Nephron (organoid): Measurements from ENCODE around the gene ABCF3.

ENCODE experiments used
- H3K27ac Mint-ChIP-seq, 3 experiments: 2 replicates each; pipeline ENCODE4 v1.8.0; 2020; ENCODE audit warnings: mixed read lengths in 3 of 3, mild to moderate bottlenecking in 2 of 3, moderate library complexity in 1 of 3
- H3K27me3 Mint-ChIP-seq: 2 replicates; pipeline ENCODE4 v1.8.0; 2021; ENCODE audit warnings: low read depth, mild to moderate bottlenecking, moderate library complexity, mixed read lengths
- H3K36me3 Mint-ChIP-seq: 2 replicates; pipeline ENCODE4 v1.8.0; 2020; ENCODE audit warnings: low read depth, mixed read lengths
- H3K4me1 Mint-ChIP-seq: 2 replicates; pipeline ENCODE4 v1.8.0; 2020; ENCODE audit warnings: mixed read lengths
- H3K4me3 Mint-ChIP-seq, 3 experiments: 2 replicates each; pipeline ENCODE4 v1.8.0; 2020; ENCODE audit warnings: mild to moderate bottlenecking in 3 of 3, mixed read lengths in 3 of 3, moderate library complexity in 2 of 3
- H3K9me3 Mint-ChIP-seq: 2 replicates; pipeline ENCODE4 v1.8.0; 2020; ENCODE audit warnings: mixed read lengths
- CTCF ChIP-seq, 3 experiments: fragments of 200-600 bp; sonication (generic); IDR thresholded peaks; one replicate each; pipeline ENCODE4 v1.5.0; 2021; ENCODE audit warnings: antibody characterized with exemption in 3 of 3; ENCODE audit not compliant: unreplicated experiment in 3 of 3

Gene ABCF3

DNA sequence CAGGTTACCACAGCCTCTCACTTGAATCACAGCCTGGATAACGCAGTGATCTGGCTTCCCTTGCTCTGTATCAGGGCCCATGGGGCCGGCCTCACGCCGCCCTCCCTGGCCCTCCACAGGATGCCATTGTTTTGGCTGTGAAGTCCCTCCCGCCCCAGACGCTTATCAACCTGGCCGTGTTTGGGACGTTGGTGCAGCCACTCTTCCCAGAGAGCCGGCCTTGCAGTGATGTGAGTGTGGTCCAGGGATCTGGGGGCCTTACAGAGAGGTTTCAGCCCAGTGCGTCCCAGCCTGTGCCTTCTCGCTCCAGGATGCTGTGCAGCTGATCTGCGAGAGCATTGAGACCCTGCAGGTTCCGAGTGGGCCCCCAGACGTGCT lies 50.0 kb downstream of the ABCF3 start:
- H3K36me3 Mint-ChIP-seq: no peaks in the 10 kb centered on the region
- peaks cover 7% of the 10 kb centered on the region for H3K4me1 Mint-ChIP-seq
- TF ChIP-seq CTCF (IDR thresholded peaks at IDR 0.05; ENCODE audit: unreplicated experiment in 3 of 3): no peak
- H3K9me3 Mint-ChIP-seq: no peaks in the 10 kb centered on the region
- peaks cover 58% of the 10 kb centered on the region for H3K27me3 Mint-ChIP-seq
- H3K4me3 Mint-ChIP-seq: no peak overlapping the region
- H3K27ac Mint-ChIP-seq: no peak overlapping the region

DNA sequence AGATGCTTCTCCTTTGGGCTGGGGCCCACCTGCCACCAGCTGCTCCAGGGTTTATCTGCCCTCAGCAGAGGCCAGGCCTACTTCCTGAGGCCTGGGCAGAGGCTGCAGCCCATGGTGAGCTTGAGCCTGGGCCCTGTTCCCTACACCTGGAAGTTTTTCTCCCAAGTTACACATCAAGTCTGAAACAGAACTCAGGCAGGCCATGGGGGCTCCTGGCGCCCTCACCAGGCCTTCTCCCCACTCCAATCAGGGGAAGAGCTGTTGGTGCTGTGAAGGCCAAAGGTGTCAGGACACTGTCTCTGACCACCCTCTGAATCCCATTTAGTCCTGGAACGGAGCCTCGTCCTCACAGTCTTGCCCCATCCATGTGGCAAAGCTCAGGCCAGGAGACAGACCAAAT lies 50.6 kb downstream of the ABCF3 start:
- Mint-ChIP-seq H3K27ac (no peak overlapping the region), H3K4me3 (no peak overlapping the region), H3K27me3 (peaks cover 52% of the 10 kb centered on the region), H3K36me3 (no peaks in the 10 kb centered on the region), H3K9me3 (no peaks in the 10 kb centered on the region), H3K4me1 (peaks cover 1% of the 10 kb centered on the region)
- no peak for TF ChIP-seq CTCF (IDR thresholded peaks at IDR 0.05; ENCODE audit: unreplicated experiment in 3 of 3)

- no peaks in the 10 kb centered on the region for H3K4me1 Mint-ChIP-seq
- no peak overlapping the region for H3K27ac Mint-ChIP-seq
- H3K36me3 Mint-ChIP-seq: peaks cover 1% of the 10 kb centered on the region
- peaks cover 46% of the 10 kb centered on the region for H3K27me3 Mint-ChIP-seq
- H3K4me3 Mint-ChIP-seq: no peak overlapping the region
- H3K9me3 Mint-ChIP-seq: no peaks in the 10 kb centered on the region
- TF ChIP-seq CTCF (IDR thresholded peaks at IDR 0.05; ENCODE audit: unreplicated experiment in 3 of 3): no peak
Observed at GRCh38 chr3:184237211-184237610, 51.2 kb downstream of the ABCF3 start.

DNA sequence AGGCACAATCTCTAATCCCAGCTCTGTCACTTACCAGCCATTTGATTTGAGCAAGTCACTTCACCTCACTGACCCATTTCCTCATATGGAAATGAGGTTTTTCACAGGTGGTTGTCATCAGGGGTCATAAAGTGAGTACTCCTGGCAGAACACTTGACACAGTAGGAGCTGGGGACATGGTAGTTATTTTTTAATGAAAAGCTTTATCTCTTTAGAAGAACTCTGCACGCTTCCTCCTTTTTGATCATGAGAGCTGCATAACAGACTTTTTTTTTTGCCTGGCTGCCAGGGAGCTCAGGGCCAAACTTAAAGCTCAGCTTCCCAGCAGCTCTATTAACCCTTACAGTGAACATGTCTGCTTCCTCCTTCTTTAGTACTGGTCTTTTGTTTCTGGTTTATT lies 51.8 kb downstream of the ABCF3 start:
- Mint-ChIP-seq H3K4me3 (no peak overlapping the region), H3K27ac (no peak overlapping the region), H3K4me1 (no peaks in the 10 kb centered on the region), H3K9me3 (no peaks in the 10 kb centered on the region), H3K27me3 (peaks cover 40% of the 10 kb centered on the region), H3K36me3 (peaks cover 7% of the 10 kb centered on the region)
- TF ChIP-seq CTCF (IDR thresholded peaks at IDR 0.05; ENCODE audit: unreplicated experiment in 3 of 3): no peak

GRCh38 chr3:184238246-184238818 lies 52.3 kb downstream of the ABCF3 start:
- Mint-ChIP-seq H3K27me3 (peaks cover 36% of the 10 kb centered on the region), H3K4me3 (no peak overlapping the region), H3K36me3 (peaks cover 13% of the 10 kb centered on the region), H3K27ac (no peak overlapping the region), H3K9me3 (no peaks in the 10 kb centered on the region), H3K4me1 (no peaks in the 10 kb centered on the region)
- TF ChIP-seq CTCF (IDR thresholded peaks at IDR 0.05; ENCODE audit: unreplicated experiment in 3 of 3): no peak

DNA sequence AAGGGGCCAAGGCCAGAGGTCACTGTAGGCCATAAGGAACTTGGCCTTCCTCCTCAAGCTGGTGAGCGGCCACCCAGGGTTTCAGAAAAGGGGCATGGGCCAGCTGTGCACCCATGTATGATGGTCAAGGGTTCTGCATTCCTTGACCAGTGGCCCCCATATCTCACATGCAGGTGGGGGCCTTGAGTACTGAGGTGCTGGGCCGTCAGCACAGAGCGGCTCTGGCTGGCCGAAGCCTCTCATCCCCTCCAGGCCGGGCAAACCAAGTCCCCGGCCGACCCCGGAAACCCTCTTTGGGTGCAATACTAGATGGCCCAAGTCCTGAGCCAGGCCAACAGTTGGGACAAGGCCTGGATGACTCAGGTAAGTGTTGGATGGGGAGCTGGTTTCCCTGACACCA lies 53.2 kb downstream of the ABCF3 start:
- peaks cover 29% of the 10 kb centered on the region for H3K27me3 Mint-ChIP-seq
- peaks cover 13% of the 10 kb centered on the region for H3K36me3 Mint-ChIP-seq
- H3K4me3 Mint-ChIP-seq: no peak overlapping the region
- TF ChIP-seq CTCF (IDR thresholded peaks at IDR 0.05; ENCODE audit: unreplicated experiment in 3 of 3): no peak
- H3K27ac Mint-ChIP-seq: no peak overlapping the region
- H3K9me3 Mint-ChIP-seq: no peaks in the 10 kb centered on the region
- no peaks in the 10 kb centered on the region for H3K4me1 Mint-ChIP-seq
